ENCODE measurements around the gene AKAP8L. TPM values are rescaled to one million over a fixed set of nuclear protein-coding genes. Genes with fewer than 3 reads are reported as not detected.

AKAP8L gene
- total and polyA plus RNA-seq, 9 of the 15 experiments (the other 6 are each of a cell fraction or from before 2014, with no cell fraction given): 2.4 to 116 (median 70.7) TPM

GRCh38 chr19:15379083-15379998, 39.4 kb downstream of the AKAP8L start, which contains the start of gene AKAP8 (continued):
- TF ChIP-seq TARDBP (IDR thresholded peaks at IDR 0.05) (no peak; the same call in 1 of the 2 replicates), HBP1 (CRISPR knock-in tag; IDR thresholded peaks at IDR 0.05) (0 out of 2 replicates have a peak, but pooled peaks have one; percentile 44), TCFL5 (CRISPR knock-in tag; conservative IDR thresholded peaks at IDR 0.05) (no peak), ZNF511 (CRISPR knock-in tag; IDR thresholded peaks at IDR 0.05) (no peak; the same call in 1 of the 2 replicates), FOXP1 (CRISPR knock-in tag; IDR thresholded peaks at IDR 0.05) (peak; percentile 56), E4F1 (CRISPR knock-in tag; IDR thresholded peaks at IDR 0.05; ENCODE audit: borderline replicate concordance) (no peak), ERF (CRISPR knock-in tag; IDR thresholded peaks at IDR 0.05) (peak; percentile 87), GTF2F1 (IDR thresholded peaks at IDR 0.05; ENCODE audit: low read depth, low read length) (0 out of 2 replicates have a peak, but pooled peaks have one; percentile 36), PRDM10 (IDR thresholded peaks at IDR 0.05; ENCODE audit: partially characterized antibody) (no peak), THRB (CRISPR knock-in tag; conservative IDR thresholded peaks at IDR 0.05) (no peak)
